ENCODE measurements around the gene MUC6. TPM values are rescaled to one million over a fixed set of nuclear protein-coding genes. Genes with fewer than 3 reads are reported as not detected.

Gene MUC6
- total RNA-seq, 1 experiment from 2014 or later: not detected

DNA sequence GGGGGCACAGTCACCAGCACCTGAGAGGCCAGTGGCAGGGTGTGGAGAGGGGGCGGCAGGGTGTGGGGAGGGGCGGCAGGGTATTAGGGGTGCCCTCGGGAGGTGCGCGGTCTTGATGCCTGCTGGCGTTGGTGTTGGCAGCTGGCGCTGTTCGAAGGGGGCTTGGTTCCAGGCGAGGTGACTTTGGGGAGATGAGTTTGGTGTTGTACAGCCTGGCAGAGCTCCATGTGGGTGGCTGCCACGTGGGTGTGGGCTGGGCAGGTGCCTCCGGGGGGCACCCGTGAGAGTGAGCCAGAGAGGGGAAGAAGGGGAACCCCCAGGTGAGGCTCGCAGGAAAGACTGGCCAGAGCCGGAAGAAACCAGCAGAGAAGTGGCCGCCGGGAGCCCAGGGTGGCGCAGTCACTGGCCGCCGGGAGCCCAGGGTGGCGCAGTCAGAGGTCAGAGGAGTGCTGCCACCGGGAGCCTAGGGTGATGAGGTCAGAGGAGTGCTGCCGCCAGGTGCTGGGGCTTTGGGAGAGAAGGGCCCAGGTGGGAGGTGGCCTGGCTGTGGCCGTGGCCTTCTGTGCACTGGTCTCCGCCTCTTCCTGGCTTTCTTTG is 44.7 kb downstream of the MUC6 start:
- Mint-ChIP-seq H3K4me3 (no peak overlapping the region), H3K27ac (no peak overlapping the region; a peak in 1 of 7 replicates), H3K9me3 (peaks cover 0 to 6% of the 10 kb centered on the region in 2 experiments; a peak in 2 of 5 replicates), H3K4me1 (peaks cover 3% of the 10 kb centered on the region in 2 experiments; a peak in 2 of 4 replicates), H3K36me3 (ENCODE audit: insufficient read depth in 1 of 3, low read depth in 3 of 3) (peaks cover 29 to 72% (median 62%) of the 10 kb centered on the region in 3 experiments), H3K27me3 (ENCODE audit: low read depth) (no peaks in the 10 kb centered on the region; the same call in 1 of the 2 replicates)
- Histone ChIP-seq H3K4me2 (ENCODE audit: insufficient read depth, insufficient read length, low read length) (no peak overlapping the region), H3K18ac (ENCODE audit: insufficient read length, low read depth, low read length) (no peak overlapping the region), H2AK5ac (ENCODE audit: insufficient read length, low read length) (no peak overlapping the region), H3K4ac (ENCODE audit: low read depth, low read length) (no peak overlapping the region), H4K91ac (ENCODE audit: insufficient read length, low read depth, low read length) (no peak overlapping the region), H3K9me3 (ENCODE audit: control insufficient read depth, low read depth, low read length) (no peaks in the 10 kb centered on the region), H3K23me2 (ENCODE audit: insufficient read length, low read depth, low read length, poor library complexity, severe bottlenecking) (no peaks in the 10 kb centered on the region), H2AFZ (ENCODE audit: low read length) (no peak overlapping the region), H3K79me1 (ENCODE audit: insufficient read depth, low read depth, low read length, poor library complexity, severe bottlenecking) (no peaks in the 10 kb centered on the region), H3K4me1 (ENCODE audit: insufficient read depth, low read length) (no peaks in the 10 kb centered on the region), H3K79me2 (ENCODE audit: insufficient read depth, low read length) (no peaks in the 10 kb centered on the region), H2BK5ac (ENCODE audit: insufficient read length, low read length) (no peak overlapping the region), H3K27me3 (ENCODE audit: insufficient read depth, low read length) (no peaks in the 10 kb centered on the region), H3K14ac (ENCODE audit: insufficient read depth, low read length) (no peak overlapping the region), H3K27ac (ENCODE audit: insufficient read length, low read depth, low read length) (no peak overlapping the region), H4K5ac (ENCODE audit: insufficient read length, low read depth, low read length) (no peak overlapping the region), H3K56ac (ENCODE audit: insufficient read length, low read depth, low read length) (no peak overlapping the region), H4K20me1 (ENCODE audit: control insufficient read depth, insufficient read depth, insufficient read length) (no peaks in the 10 kb centered on the region), H2BK12ac (ENCODE audit: insufficient read length, low read depth, low read length) (no peak overlapping the region), H2BK120ac (ENCODE audit: low read depth, low read length, poor library complexity, severe bottlenecking) (no peak overlapping the region), H3K9ac (ENCODE audit: extremely low read depth, insufficient read length, low read length) (no peak overlapping the region), H2BK20ac (ENCODE audit: low read depth, low read length, poor library complexity, severe bottlenecking) (no peak overlapping the region), H3T11ph (ENCODE audit: low read length) (no peak overlapping the region), H3K23ac (ENCODE audit: insufficient read length, low read depth, low read length) (no peak overlapping the region), H4K8ac (replicated peaks; ENCODE audit: insufficient read length, low read depth, low read length) (no peak overlapping the region), H2BK15ac (ENCODE audit: low read depth, low read length) (no peak overlapping the region)
- DNase-seq: no peak
- TF ChIP-seq, protein P1, sequence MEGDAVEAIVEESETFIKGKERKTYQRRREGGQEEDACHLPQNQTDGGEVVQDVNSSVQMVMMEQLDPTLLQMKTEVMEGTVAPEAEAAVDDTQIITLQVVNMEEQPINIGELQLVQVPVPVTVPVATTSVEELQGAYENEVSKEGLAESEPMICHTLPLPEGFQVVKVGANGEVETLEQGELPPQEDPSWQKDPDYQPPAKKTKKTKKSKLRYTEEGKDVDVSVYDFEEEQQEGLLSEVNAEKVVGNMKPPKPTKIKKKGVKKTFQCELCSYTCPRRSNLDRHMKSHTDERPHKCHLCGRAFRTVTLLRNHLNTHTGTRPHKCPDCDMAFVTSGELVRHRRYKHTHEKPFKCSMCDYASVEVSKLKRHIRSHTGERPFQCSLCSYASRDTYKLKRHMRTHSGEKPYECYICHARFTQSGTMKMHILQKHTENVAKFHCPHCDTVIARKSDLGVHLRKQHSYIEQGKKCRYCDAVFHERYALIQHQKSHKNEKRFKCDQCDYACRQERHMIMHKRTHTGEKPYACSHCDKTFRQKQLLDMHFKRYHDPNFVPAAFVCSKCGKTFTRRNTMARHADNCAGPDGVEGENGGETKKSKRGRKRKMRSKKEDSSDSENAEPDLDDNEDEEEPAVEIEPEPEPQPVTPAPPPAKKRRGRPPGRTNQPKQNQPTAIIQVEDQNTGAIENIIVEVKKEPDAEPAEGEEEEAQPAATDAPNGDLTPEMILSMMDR (conservative IDR thresholded peaks at IDR 0.05): no peak
- no CpG with 5 or more reads among the region's 24 CpGs for WGBS (ENCODE audit: extremely low coverage, insufficient read length, low lambda C conversion rate)

All from H9 (cell line).